Kidney capillary endothelial cell (primary cell): ENCODE results near the gene CLMP.

ENCODE experiments used
- DNase-seq: peaks from one replicate; pipeline ENCODE4 v3.0.0-alpha.2; 2018; ENCODE audit warnings: low spot score

The CLMP gene

GRCh38 chr11:123195188-123196059 lies at the start of gene CLMP:
Gene CLMP, minus strand, starts transcription at chr11:123195248. Its CDS starts 308 bp downstream, at chr11:123194940.
- no peak for DNase-seq

GRCh38 chr11:123241874-123242543 lies 47.0 kb upstream of the CLMP start:
- no peak for DNase-seq

- no peak for DNase-seq
Measured at GRCh38 chr11:123241294-123241693, 46.2 kb upstream of the CLMP start.

DNA sequence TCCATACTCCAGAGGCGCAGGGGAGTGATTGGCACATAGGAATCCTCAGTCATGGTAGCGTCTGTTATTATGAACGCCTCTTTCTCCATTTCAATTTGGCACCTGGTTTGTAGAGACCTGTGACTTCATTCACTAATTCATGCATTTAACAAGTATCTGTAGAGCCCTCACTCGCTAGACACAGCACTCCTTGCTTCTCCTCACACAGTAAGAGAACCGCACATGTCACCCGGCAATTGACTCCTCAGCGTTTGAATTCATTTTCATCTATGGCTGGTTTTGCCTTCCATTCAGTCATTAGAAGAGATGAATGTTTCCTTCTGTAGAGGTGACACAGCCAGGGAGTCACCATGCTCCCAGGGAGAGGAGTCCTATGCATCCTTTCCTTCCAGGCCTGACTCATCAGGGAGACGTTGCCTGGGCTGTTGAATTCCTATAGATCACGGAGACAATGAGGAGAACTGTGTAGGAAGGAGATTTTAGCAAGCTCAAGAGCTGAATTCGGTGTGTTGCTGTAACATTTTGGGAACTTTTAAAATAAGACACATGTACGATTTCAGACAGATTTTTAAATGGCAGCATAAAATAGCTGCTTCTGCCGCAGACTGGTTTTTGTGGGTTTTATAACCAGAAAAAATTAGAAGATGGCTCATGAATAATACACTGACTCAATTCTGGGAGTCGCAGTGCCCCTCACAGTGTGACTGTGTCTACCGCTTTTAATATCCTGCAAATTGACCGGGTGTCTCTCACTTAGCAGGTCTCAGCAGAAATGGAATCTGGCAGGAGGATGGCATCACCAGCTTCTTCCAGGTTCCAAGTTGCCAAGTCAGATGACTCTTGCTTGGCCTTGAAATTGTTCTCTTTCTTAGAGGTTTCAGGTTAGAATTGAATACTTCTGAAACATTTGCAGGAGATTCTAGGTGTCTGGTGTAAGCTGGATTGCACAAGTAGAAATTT lies 44.4 kb upstream of the CLMP start:
- DNase-seq: peak; percentile 71

DNA sequence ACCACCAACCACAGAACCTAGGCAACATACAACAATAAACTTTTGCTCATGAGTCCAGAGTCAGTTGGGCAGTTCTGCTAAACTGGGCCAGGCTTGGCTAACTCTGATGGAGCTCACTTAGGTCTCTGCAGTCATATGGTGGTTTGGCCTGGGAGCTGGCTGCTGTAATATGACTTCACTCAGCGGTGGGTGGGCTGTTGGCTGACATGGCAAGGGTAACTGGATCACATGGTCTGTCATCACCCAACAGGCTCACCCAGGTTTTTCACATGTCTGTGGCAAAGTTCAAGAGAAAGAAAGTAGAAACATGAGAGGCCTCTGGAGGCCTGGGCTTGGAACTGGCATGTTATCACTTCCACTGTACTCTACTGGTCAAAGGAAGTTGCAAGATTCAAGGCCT lies 43.2 kb upstream of the CLMP start:
- DNase-seq: no peak

DNA sequence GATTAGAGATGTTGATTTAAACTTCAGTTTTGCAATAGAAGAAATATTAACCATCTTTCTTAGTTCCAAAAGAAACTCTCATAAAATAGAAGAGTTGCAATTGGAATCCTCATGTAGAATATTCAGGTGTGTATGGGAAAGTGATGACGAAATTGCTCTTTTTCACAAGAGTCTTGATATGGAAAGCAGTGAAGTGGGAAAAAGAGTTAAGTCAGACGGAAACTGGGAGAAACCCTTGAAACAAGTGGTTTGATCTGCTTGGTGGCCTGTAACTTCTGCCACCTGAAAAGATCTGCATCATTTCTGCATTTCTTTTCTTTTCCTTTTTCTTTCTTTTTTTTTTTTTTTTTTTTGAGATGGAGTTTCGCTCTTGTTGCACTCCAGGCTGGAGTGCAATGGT lies 41.8 kb upstream of the CLMP start:
- DNase-seq: no peak

DNA sequence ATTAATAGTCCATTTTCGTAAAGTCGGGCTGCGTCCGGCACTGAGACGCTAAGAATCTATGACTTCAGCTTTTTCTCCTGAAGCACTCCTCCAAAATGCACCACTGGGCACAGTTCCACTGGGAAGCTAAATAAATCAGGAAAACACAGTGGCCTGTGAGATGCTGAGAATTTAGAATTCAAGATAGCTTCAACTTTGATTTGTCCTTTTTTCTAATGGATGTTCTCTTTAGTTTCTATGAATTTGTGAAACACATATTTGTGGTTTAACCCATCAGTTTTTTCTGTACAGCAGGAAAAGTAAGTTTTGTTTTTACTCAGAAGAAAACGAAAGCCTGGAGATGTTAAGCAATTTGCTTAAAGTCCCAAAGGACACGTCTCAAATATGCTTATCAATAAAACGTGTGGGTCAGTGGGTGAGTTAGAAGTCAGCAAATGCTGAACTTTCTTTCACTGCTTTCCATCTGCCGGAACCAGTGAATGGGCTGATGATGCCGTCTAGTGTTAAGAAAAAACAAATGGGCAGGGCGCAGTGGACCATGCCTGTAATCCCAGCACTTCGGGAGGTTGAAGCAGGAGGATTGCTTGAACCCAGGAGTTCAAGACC lies 40.7 kb upstream of the CLMP start:
- DNase-seq: no peak

DNA sequence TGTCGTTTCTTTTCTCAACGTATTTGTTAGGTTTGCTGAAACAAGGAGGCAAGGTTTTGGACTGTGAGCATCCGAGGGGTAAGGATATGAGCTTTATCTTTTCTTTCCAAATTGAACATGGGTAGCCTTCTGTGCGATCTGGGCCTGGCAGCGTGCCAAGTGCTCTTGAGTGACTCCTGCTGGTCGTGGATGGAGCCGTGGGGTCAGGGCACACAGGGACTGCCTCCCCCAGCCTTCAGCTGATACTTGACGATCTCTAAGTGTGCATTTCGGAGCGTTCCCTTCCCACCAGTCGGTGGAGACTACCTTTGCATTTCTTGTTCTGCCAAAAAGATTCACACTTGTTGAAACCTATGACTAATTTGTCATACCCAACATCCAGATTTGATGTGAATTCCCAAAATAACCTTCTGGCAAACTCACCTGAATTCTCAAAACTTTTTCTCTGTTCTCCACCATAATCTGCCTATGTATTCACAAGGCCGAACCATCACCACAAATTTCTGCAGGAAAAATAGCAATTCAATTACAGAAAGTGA lies 40.1 kb upstream of the CLMP start:
- peak; percentile 21 for DNase-seq

DNA sequence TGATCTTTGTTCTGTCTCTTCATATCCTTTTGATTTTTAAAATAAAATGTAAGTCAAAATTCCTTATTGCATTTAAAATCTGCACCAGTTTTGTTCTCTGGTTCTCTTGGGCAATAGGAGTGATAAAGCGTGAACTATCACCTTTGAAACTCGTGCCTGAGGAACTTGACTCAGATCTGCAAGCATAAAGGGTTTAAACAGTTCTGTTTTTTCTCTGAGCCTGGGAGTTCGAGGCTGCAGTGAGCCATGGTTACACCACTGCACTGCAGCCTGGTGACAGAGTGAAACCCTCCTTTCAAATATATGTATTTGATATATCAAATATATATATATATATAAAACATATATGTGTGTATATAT lies 38.9 kb upstream of the CLMP start:
- no peak for DNase-seq

GRCh38 chr11:123233280-123233974 lies 38.4 kb upstream of the CLMP start:
- no peak for DNase-seq

DNA sequence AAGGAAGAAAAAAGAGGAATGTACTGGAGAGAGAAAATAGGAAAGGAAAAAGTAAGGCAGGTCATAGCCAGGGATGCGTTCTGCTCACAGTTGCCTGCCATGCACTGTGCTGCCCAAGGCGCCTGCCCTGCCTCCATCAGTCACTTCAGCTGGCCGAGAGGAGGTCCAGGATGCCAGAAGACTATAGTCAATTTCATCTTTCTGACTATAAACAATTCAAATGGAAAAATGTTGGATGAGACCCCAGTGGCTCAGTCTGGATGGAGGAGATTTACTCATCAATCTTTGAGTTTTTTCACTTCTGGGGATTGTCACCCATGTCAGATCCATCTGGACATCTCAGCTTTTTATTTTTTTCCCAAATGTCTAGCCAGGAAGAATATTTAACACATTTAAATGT lies 36.7 kb upstream of the CLMP start:
- DNase-seq: no peak

DNA sequence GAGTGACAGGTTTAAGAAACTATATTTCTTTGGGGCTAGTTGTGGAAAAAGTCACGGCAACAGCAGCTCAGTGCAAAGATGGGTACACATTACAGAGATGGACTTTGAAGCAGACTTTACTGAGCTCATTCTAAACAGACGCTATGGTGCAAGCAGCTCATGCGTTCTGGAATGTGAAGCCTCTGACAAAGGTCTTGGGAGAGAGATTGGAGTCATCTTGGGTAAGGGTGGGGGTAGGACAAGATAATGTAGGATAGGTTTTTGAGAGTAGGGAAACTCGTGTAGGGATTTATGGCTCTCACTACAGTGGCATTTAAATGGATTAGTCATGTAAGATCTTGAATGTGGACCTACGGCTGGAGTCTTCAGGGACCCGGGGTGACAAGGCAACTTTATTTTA lies 36.2 kb upstream of the CLMP start:
- no peak for DNase-seq

GRCh38 chr11:123230346-123230745 lies 35.3 kb upstream of the CLMP start:
- no peak for DNase-seq

- no peak for DNase-seq
Measured at GRCh38 chr11:123228496-123229163, 33.6 kb upstream of the CLMP start.

DNA sequence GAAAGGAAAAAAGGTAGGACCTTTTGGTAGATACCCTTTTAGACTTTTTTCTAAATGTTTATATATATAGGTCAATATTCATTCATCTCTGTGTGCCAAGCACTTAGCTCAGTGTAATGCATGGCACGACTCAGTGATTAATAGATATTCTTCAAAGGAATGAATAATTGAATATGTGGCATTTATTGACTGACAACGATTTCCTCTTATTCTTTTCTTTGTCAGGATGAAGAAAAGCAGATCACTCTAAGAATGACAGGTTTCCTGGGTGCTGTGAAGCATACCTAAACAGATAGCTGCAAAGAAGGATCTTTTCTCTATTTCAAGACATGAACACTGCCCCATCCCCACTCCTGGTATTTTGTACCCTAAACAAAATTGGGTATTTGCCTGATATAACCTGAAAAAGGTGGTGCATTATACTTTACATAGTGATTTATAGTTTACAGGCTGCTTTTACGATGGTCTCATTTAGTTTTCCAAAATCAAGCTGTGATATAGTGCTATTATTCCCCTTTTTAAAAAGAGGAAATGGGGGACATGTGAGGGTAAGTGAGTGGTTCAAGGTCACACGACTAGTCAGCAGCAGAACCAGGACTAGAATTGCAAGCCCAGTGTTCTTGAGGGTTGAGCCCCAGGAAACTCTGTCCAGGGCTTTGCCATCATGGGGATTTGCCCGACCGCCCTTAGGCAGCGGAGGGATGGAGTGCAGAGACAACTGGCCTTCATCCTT lies 32.9 kb upstream of the CLMP start:
- no peak for DNase-seq

GRCh38 chr11:123221584-123221983 lies 26.5 kb upstream of the CLMP start:
- DNase-seq: no peak

GRCh38 chr11:123221096-123221561 lies 26.1 kb upstream of the CLMP start:
- no peak for DNase-seq

DNA sequence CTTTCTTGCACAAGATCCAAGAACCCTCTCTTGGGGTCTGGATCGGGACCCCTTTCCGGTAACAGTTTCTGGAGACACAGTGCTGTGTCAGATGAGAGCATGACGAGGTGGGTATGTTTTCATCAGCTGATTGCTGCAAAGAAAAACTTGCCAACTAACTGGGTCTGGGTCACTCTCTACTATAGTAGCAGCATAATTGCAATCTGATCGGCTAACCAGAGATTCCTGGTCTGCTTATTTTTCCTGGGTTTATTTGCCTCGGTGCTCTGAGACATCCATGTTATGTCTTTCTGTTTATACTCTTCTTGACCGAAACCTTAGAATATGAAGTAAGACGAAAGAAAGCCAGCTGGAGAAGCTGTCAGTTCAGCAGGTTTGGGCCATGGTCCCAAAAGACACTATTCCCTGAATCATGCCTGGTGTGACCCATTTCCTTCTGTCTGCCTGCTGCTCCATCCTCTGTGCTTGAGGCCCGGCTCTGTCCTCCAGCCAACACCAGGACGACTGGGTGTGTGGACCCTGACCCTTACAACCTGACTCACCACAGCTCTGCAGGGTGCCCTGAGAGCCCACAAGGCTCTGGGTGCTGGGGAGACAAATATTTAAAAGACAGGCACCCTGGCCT lies 24.1 kb upstream of the CLMP start:
- no peak for DNase-seq

- peak; percentile 42 for DNase-seq
Measured at GRCh38 chr11:123218451-123218850, 23.4 kb upstream of the CLMP start.
